Measurements from ENCODE around the gene DENND6B.
"Not testable (repeated sequence)": the region's sequence is repeated elsewhere in the genome, so short reads cannot be mapped to it uniquely, and the experiment has no call there.

The DENND6B gene

GRCh38 chr22:50284479-50284878 lies 42.3 kb downstream of the DENND6B start:
- DNase-seq = no peak

- DNase-seq = no peak
Observed at GRCh38 chr22:50283821-50284220, 43.0 kb downstream of the DENND6B start.

GRCh38 chr22:50282361-50283155 lies 44.3 kb downstream of the DENND6B start:
- peak; percentile 76 for DNase-seq

- no peak for DNase-seq
Observed at GRCh38 chr22:50281957-50282356, 44.9 kb downstream of the DENND6B start.

GRCh38 chr22:50281384-50281760 lies 45.4 kb downstream of the DENND6B start:
- no peak for DNase-seq

GRCh38 chr22:50280708-50281383 lies 46.0 kb downstream of the DENND6B start:
- no peak for DNase-seq

- DNase-seq = no peak
Observed at GRCh38 chr22:50280022-50280707, 46.6 kb downstream of the DENND6B start.

- DNase-seq = no peak
Observed at GRCh38 chr22:50278956-50279619, 47.7 kb downstream of the DENND6B start.

- DNase-seq = no peak
Observed at GRCh38 chr22:50278461-50278860, 48.4 kb downstream of the DENND6B start.

GRCh38 chr22:50277761-50278160 lies 49.1 kb downstream of the DENND6B start:
- DNase-seq = no peak

GRCh38 chr22:50276143-50276542 lies 50.7 kb downstream of the DENND6B start:
- DNase-seq = peak; percentile 50

GRCh38 chr22:50275181-50276055 lies 51.4 kb downstream of the DENND6B start:
- no peak for DNase-seq

GRCh38 chr22:50274771-50275170 lies 52.0 kb downstream of the DENND6B start:
- no peak for DNase-seq

- DNase-seq = peak; percentile 62
Observed at GRCh38 chr22:50274311-50274710, 52.5 kb downstream of the DENND6B start.

- DNase-seq = not testable (repeated sequence)
Observed at GRCh38 chr22:50273781-50274180, 53.0 kb downstream of the DENND6B start.

- DNase-seq = not testable (repeated sequence)
Observed at GRCh38 chr22:50273352-50273751, 53.5 kb downstream of the DENND6B start.

GRCh38 chr22:50272044-50272802 lies 54.6 kb downstream of the DENND6B start:
- no peak for DNase-seq

- DNase-seq = peak; percentile 68
Observed at GRCh38 chr22:50271519-50271970, 55.3 kb downstream of the DENND6B start.

GRCh38 chr22:50270666-50271394 lies 56.0 kb downstream of the DENND6B start:
- peak; percentile 57 for DNase-seq

- peak; percentile 59 for DNase-seq
Observed at GRCh38 chr22:50269970-50270665, 56.7 kb downstream of the DENND6B start, which contains the start of gene MAPK11. Gene MAPK11 (minus strand): TSS chr22:50270380. CDS start chr22:50270292, 88 bp downstream.
